HG03175 (cell line): ENCODE measurements around the gene TMC8.

ENCODE experiments used
- ATAC-seq: cut with Tn5 transposase; IDR thresholded peaks from one replicate; pipeline ENCODE4 v1.9.1; 2021; ENCODE audit warnings: mild to moderate bottlenecking, moderate library complexity; ENCODE audit not compliant: unreplicated experiment

The TMC8 gene

DNA sequence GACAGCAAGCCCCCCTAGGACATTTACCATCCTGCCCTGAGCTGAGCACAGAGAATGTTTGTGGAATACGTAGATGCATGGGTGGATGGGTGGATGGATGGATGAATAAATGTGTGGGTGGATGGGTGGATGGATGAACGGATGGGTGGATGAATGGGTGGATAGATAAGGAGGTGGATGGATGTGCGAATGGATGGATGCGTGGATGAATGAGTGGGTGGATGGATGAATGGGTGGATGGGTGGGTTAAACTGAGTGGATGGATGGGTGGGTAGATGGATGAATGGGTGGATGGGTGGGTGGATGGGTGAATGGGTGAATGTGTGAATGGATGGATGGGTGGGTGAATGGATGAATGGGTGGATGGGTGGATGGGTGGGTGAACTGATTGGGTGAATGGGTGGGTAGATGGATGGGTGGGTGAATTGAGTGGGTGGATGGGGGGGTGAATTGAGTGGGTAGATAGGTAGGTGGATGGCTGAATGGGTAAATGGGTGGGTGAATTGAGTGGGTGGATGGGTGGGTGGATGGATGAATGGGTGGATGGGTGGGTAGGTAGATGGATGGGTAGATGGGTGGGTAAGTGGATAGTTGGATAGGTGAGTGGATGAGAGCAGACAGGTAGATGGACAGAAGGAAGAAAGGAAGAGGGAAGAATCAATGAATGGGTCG lies 7.2 kb upstream of the TMC8 start:
- no peak for ATAC-seq

DNA sequence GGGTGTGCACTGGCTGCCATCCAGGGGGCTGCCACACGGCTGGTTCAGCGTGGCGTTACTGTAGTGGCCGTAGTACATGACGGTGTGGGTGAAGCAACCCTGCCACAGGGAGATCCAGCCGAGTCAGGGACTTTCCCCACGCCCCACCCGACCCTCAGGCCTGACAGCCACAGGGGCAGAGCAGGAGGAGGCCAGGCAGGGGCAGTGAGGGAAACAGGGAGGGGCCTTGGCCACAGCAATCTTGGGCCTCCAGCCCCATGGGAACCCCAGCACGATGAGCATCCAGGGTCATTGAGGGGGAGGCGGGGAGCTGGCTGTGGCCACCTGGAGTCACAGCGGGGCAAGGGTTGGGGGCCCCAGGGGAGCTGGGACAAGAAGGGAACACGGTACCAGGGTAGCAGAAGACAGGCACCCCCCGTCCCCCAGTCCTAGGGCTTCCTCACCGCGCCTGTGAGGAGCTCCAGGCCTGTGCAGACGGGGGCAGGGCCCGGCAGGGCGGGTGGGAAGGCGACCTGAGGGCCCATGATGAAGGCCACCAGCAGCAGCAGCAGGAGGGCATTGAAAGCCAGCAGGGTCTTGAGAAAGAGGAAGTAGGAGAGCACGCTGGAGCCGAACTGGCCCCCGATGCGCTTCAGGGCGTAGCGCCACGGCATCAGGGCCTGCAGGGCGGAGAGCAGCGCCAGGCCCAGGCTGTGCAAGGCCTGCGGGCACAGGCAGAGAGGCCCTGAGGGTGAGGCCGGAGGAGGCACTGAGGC lies 6.3 kb upstream of the TMC8 start:
- peak; percentile 33 for ATAC-seq

DNA sequence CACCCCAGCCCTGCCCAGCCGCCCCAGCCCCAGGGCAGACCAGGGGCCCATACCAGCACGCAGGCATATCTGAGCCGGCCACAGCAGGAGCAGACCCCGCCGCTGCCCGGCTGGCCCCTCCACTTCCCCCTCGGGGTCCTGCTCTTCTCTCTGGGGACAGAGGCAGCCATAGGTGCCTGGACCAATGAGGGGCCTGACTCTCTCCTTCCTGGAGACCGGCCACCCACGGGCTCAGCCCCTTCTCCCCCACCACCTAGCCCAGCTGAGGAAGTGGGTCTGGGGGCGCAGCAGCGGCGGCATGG lies 5.8 kb upstream of the TMC8 start:
- ATAC-seq, result no peak

DNA sequence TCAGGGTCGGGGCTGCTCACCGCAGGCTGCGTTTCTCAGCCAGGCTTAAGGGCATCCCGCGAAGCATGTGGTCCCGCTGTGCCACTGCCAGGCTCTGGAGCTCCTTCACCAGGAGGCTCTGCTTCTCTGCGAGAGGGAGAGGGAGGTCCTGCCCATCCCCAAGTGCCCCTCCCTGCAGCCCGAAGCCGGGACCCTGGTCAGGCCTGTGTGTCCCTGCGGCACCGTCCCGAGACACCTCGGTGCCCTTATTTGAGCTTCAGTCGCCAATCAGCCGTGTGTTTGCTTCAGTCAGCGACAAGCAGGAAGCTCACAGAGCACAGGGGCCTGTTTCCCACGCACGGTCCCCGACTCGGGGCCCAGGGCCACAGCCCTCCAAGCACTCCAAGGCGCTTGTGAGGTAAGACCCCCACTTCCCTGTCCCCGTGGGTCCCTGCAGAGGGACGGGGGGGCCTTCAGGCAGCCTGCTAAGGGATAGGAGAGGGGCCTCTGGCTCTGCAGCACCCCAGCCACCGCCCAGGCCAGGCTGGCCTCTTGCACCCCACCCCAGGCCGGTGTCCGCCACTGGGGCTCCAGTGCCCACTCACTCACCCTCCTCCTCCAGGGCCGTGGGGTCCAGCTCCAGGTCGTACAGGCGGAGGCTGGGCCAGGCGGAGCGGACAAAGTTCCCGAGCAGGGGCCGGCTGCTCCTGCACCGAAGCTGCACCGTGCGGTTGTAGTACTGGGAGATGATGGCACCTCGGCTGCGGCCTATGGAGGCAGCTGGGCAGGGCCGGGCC lies 5.2 kb upstream of the TMC8 start:
- ATAC-seq, result no peak

- ATAC-seq, result no peak
These were observed 4.3 kb upstream of the TMC8 start for GRCh38 chr17:78125976-78126894.

- ATAC-seq, result no peak
These were observed 3.7 kb upstream of the TMC8 start for GRCh38 chr17:78126895-78127238.

GRCh38 chr17:78127239-78127887 lies 3.2 kb upstream of the TMC8 start:
- ATAC-seq, result no peak

DNA sequence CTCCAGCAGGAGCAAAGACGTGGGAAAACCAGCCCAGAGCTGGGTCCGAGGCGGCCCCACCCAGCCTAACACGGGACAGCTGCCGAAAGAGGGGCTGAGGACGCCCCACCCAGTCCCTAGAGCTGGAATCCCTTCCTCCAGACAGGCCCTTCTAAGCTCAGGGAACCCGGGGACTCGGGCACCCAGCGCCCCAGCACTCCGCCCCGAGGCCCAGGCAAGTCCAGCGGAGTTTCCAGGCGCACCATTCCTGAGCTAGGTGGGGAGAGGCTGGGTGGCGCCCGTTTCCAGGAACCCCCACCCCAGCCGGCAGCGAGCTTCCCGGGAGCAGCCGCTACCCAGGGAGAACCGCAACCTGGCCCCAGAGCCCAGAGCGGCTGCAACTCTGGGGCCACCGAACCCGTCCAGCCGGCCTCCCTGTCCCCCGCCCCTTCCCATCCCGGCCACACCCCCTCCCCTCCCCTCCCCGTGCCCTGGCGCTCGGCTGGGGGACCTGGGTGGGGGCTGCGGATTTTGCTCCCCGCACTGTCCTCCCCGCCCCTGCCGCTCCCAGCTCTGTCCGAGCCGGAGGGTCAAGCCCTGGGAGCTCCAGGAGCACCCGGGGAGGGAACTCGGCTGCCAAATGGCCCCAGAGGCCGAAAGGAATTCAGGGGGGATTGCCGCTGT lies 2.6 kb upstream of the TMC8 start:
- ATAC-seq, result no peak

DNA sequence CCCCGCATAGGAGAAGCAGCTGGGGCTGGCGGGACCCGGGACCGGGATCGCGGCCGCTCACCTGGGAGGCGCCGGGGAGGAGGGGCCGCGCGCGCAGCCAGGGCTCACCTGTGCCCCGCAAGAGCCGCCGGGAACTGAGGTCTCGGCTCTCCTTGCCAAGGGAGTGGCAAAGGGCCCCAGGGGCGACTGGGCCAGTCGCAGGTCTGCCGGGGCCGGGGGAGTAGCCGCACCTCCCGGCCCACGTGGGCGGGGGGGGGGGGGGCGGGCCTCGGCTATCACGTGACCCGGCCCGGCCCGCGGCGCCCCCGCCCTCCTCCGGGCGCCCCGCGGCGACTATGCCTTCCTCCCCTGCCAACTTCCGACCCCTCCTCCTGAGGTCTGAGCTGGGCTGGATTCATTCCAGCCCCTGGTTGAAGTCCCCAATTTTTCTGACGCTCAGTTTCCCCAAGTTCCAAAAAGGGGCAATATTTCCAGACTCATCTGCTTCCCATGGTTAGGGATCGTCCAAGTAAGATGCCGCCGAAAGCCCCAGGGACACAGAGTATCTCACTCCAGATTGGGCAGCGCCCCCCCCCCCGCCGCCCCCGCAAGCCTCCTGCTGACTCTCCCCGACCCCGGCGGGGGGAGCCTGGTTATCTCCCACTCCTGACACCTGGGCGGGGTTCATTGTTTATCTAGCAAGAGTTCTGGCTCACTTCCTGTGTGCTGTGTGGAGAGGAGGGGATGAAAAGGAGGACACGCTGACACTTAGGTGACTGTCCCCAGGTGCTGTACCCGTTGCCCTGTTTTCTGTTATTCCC lies 1.8 kb upstream of the TMC8 start, which contains the start of gene TMC6:
Gene TMC6 (minus strand): TSS at position 205 of the 800 bp plus-strand sequence. CDS start 1,923 bp downstream, outside the sequence.
- peak; percentile 21 for ATAC-seq

DNA sequence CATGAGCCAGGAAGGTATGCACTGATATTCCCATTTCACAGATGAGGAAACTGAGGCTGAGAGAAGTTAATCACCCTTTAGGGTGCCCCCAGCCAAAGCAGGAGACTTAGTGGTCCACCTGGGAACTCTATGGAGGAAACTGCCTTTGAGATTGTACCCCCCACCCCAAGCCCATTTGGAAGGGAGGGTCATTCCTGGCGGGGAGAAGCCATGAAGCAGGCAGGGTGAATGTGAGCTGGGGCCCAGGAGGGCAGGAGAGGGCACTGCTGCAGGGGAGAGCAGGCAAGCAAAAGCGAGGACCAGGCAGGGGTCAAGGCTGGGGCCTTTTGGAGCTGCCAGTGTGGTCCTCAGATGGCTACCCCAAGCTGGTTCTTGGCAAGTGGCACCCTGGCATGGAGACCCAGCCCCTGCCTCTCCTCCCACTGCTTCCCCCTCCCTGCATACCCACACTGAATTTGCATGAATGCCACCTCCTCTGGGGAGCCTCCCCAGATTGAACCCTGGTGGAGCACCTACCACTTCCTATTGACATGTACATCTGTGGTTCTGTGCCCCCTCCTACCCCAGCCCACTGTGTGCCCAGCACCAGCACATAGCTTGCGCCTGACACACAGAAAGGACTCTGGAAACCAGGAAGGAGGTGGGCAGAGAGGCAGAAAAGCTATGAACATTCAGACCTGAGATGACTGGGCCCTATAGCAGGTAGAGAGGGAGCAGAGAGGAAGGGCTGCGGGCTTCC lies 1.1 kb upstream of the TMC8 start:
- ATAC-seq, result no peak

- ATAC-seq, result no peak
These were observed 508 bp upstream of the TMC8 start for GRCh38 chr17:78130090-78130436.

DNA sequence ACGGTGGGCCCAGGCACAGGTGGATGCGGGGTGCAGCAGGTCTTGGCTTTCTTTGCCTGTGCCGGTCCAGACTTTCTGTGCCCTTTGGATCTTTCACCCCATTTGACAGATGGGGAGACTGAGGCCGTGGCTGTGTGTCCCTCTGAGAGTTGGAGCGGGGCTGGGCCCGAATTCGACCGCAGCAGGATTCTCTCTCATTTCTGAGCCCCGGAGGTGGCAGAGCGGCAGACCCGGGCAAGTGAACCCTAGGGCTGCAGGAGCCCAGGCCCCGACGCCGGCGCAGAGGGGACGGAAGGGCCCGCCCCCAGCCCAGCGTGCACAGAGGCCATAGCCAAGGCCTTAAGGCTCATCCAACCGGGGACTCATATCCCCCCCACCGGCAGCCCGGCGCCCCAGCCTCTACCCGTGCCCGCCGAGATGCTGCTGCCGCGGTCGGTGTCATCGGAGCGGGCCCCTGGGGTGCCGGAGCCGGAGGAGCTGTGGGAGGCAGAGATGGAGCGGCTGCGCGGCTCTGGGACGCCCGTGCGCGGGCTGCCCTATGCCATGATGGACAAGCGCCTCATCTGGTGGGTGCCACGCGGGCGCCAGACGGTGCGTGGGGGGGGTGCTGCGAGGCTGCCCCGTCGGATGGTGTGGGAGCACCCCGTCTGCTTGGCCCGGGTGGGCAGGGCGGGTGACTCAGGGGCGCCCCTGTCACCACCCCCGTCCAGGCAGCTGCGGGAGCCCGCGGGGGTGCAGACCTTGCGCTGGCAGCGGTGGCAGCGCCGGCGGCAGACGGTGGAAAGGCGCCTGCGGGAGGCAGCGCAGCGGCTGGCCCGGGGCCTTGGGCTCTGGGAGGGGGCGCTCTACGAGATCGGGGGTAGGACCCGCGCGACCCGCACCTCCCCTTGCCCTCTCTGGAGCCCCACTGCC lies 857 bp downstream of the TMC8 start:
- no peak for ATAC-seq

GRCh38 chr17:78132084-78132676 lies 1.6 kb downstream of the TMC8 start:
- no peak for ATAC-seq

- ATAC-seq, result no peak
These were observed 2.2 kb downstream of the TMC8 start for GRCh38 chr17:78132767-78133178.

DNA sequence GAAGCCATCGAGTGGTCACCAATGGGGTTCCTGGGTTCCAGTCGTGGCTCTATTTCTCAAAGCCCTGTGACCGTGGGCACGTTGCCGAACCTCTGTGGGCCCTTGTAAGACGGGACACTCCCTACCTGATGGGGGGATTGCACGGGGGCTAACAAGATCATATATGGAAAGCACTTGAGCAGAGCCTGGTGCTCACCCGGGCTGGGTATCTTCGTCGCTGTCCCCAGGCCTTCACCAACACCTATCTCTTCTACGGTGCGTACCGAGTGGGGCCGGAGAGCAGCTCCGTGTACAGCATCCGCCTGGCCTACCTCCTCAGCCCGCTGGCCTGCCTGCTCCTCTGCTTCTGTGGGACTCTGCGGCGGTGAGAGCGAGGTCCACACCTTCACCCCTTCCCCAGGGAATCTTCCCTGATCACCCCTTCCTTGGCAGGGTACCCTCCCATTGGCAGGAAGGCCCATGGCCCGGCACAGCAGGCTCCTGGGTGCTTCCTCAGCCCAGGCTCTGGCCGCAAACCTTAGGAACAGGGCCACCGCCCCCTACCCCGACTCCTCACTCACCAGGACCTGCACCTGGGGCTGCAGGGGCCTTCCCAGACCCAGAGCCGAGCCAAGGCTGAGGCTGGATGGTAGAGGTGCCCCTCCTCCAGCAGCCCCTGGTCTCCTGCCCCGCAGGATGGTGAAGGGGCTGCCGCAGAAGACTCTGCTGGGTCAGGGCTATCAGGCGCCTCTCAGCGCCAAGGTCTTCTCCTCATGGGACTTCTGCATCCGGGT lies 2.8 kb downstream of the TMC8 start:
- ATAC-seq, result no peak
